Left lung (tissue), 10 donors: Measurements from ENCODE around the gene FXYD7. TPM values are rescaled to one million over a fixed set of nuclear protein-coding genes. Genes with fewer than 3 reads are reported as not detected.

Experiments
- ATAC-seq: fragments of 200-7000 bp; cut with Tn5 transposase; one replicate; pipeline ENCODE4 v1.9.1; 2020; ENCODE audit warnings: moderate library complexity
- DNase-seq, 4 donors: peaks; one replicate each; pipeline ENCODE4 v3.0.0-alpha.2; 2013 to 2020
- H3K27ac ChIP-seq, 2 donors: fragments of 200-600 bp; sonication (generic) in 1 of 2; one replicate each; pipeline versions ENCODE4 v1.5.0 to v1.8.0; 2020 to 2021
- H3K27me3 ChIP-seq, 2 donors: fragments of 200-600 bp; sonication (generic) in 1 of 2; one replicate each; pipeline versions ENCODE4 v1.5.0 to v1.8.0; 2020 to 2021
- H3K36me3 ChIP-seq, 2 donors: fragments of 200-600 bp; sonication (generic) in 1 of 2; one replicate each; pipeline versions ENCODE4 v1.5.0 to v1.8.0; 2020 to 2021
- H3K4me1 ChIP-seq, 2 donors: fragments of 200-600 bp; one replicate each; pipeline ENCODE4 v1.8.0; 2021
- H3K4me3 ChIP-seq, 2 donors: fragments of 200-600 bp; sonication (generic) in 1 of 2; one replicate each; pipeline versions ENCODE4 v1.5.0 to v1.8.0; 2020 to 2021; ENCODE audit warnings: mild to moderate bottlenecking in 1 of 2
- H3K9me3 ChIP-seq, 2 donors: fragments of 200-600 bp; sonication (generic) in 1 of 2; one replicate each; pipeline versions ENCODE4 v1.5.0 to v1.8.0; 2020 to 2021
- CTCF ChIP-seq, 2 donors: fragments of 200-600 bp; sonication (generic) in 1 of 2; IDR thresholded peaks; one replicate each; pipeline versions ENCODE4 v1.5.0 to v1.8.0; 2021; ENCODE audit warnings: antibody characterized with exemption in 2 of 2
- intact Hi-C, 2 donors: fragments of 100-400 bp; cut with DNase I; formaldehyde crosslinking; loops; one replicate each; pipeline versions ENCODE4 v1.11.2 to v1.14.2; 2022
- polyA plus RNA-seq, 6 donors: library from polyadenylated mRNA; unstranded; fragments of 120-200 nt; gene quantifications; one replicate each; pipeline ENCODE4 v1.2.1, GENCODE V29; 2013; ENCODE audit not compliant: insufficient read length in 6 of 6
- total RNA-seq, 2 donors: library from RNA; stranded (reverse); fragmentation: NEBNext Ultra II Directional; extraction: Animal tissue kit (Norgen Biotek cat#: 25700); gene quantifications; one replicate each; pipeline ENCODE4 v1.2.1, GENCODE V29; 2021
- donor health status: DM: no; HTN: yes; CAD: no.
- donor health status: DM: no; HTN: no; CAD: no.

Gene FXYD7
- total and polyA plus RNA-seq, 8 donors = 0.55 to 1.3 (median 0.74) TPM; not detected in 2

DNA sequence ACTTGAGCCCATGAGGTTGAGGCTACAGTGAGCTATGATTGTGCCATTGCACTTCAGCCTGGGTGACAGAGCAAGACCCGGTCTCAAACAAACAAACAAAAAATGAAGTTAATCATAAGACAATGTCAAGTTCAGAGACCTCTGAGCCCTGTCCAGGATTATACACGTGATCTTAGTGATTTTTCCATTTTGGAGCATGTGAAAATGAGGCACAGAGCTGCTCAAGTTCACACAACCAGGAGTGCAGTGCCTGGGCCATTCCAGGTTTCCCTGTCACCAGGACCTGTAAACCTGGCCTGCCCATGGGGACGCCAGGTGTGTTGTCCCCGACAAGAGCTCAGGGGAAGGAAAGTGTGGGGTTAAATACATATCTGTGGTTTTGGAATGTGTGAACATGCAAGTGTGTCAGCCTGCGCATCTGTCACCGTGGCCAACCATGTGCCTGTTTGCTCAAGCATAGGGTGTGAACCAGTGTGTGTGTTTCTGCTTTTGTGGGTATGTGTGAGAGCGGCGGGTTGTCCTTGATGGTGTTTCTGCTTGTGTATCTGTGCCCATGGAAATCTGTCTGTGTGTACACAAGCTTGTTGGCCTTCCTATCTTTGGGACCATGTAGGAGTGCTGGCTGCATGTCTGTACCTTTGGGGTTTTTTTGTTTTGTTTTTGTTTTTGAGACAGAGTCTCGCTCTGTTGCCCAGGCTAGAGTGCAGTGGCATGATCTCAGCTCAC lies 5.9 kb upstream of the FXYD7 start:
- H3K9me3 ChIP-seq = no peaks in the 10 kb centered on the region
- H3K27ac ChIP-seq = no peak overlapping the region
- no peak for DNase-seq
- H3K4me1 ChIP-seq = peaks cover 7 to 32% of the 10 kb centered on the region in 2 donors
- ATAC-seq = no peak
- intact Hi-C loops = loop anchor here in 1 of 2 donors (10.0 kb wide), 1 partner anchor 72 kb away; no protein-coding TSS in a partner anchor
- H3K36me3 ChIP-seq = no peaks in the 10 kb centered on the region
- H3K27me3 ChIP-seq = peaks cover 0 to 41% of the 10 kb centered on the region in 2 donors
- TF ChIP-seq CTCF (IDR thresholded peaks at IDR 0.05) = no peak
- no peak overlapping the region for H3K4me3 ChIP-seq

- peak within 1 kb of the TSS; percentile 55 to 75 for H3K27ac ChIP-seq
- no peak for ATAC-seq
- no peaks in the 10 kb centered on the region for H3K36me3 ChIP-seq
- H3K4me1 ChIP-seq = peaks cover 13 to 45% of the 10 kb centered on the region in 2 donors
- peak within 1 kb of the TSS in 1 of 2 donors; percentile 15 for H3K4me3 ChIP-seq
- no peak for TF ChIP-seq CTCF (IDR thresholded peaks at IDR 0.05)
- peaks cover 0 to 54% of the 10 kb centered on the region in 2 donors for H3K27me3 ChIP-seq
- intact Hi-C loops = loop anchor here in 1 of 2 donors (10.0 kb wide), 1 partner anchor 74 kb away; no protein-coding TSS in a partner anchor
- peak in 2 of 4 donors; percentile 62 to 90 for DNase-seq
- no peaks in the 10 kb centered on the region for H3K9me3 ChIP-seq
These were observed 4.7 kb upstream of the FXYD7 start, which contains the start of gene FXYD1 for GRCh38 chr19:35138305-35138892. Gene FXYD1 (plus strand): TSS chr19:35138824. CDS start chr19:35140080, 1,256 bp downstream.

- H3K27me3 ChIP-seq = peaks cover 0 to 73% of the 10 kb centered on the region in 2 donors
- H3K4me3 ChIP-seq = no peak overlapping the region
- intact Hi-C loops = no loop called here
- no peaks in the 10 kb centered on the region for H3K36me3 ChIP-seq
- H3K27ac ChIP-seq = peak overlapping the region in 1 of 2 donors; percentile 75
- no peaks in the 10 kb centered on the region for H3K9me3 ChIP-seq
- ATAC-seq (no peak), DNase-seq (no peak)
- peaks cover 13 to 45% of the 10 kb centered on the region in 2 donors for H3K4me1 ChIP-seq
- no peak for TF ChIP-seq CTCF (IDR thresholded peaks at IDR 0.05)
These were observed 2.7 kb upstream of the FXYD7 start for GRCh38 chr19:35140207-35140961.

DNA sequence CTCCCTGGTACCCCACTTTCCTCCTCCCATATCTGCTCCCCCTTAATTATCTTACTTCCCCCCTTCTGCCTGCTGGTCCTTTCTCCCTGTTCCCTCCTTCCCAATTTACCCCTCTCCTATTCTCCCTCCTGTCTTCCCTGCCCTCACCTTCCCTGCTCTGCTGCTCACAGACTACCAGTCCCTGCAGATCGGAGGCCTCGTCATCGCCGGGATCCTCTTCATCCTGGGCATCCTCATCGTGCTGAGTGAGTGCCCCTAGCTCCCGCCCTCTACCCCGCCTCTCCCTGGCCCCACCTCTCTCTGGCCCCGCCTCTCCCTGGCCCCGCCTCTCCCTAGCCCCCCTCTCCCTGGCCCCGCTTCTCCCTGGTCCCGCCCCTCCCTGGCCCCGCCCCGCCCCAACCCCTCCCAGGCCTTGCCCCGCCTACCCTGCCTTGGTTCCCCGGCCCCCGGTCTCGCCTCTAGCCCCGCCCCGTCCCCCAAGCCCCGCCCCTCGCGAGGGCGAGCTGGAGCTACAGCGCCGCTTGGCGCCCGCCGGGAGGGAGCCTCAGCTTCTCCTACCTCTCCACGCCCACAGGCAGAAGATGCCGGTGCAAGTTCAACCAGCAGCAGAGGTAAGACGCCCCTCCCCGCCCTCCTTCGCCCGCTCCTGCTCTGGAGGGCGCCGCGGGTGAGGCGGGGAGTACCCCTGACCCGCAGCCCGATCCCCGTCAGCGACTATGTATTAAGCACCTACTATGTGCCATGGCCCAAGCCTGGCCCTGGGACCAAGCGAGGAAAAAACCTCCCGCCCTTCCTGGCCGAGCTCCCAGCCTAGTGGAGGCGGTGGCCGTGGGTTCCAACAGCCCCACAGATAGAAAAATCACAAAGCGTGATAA lies 1.9 kb upstream of the FXYD7 start:
- TF ChIP-seq CTCF (IDR thresholded peaks at IDR 0.05) = peak; percentile 7 to 34
- Histone ChIP-seq H3K4me1 (peaks cover 13 to 45% of the 10 kb centered on the region in 2 donors), H3K4me3 (no peak overlapping the region), H3K36me3 (no peaks in the 10 kb centered on the region), H3K9me3 (no peaks in the 10 kb centered on the region), H3K27ac (no peak overlapping the region), H3K27me3 (peaks cover 0 to 74% of the 10 kb centered on the region in 2 donors)
- DNase-seq (peak in 3 of 4 donors; percentile 72 to 99 (median 91)), ATAC-seq (peak; percentile 89)
- intact Hi-C loops = no loop called here
